Measurements from ENCODE around the gene IFITM10. TPM values are rescaled to one million over a fixed set of nuclear protein-coding genes. Genes with fewer than 3 reads are reported as not detected.

The IFITM10 gene
- total and polyA plus RNA-seq, 10 of the 15 experiments (the other 5 are each of a cell fraction or from before 2014, with no cell fraction given), result 0.04 to 0.27 TPM; not detected in 8

DNA sequence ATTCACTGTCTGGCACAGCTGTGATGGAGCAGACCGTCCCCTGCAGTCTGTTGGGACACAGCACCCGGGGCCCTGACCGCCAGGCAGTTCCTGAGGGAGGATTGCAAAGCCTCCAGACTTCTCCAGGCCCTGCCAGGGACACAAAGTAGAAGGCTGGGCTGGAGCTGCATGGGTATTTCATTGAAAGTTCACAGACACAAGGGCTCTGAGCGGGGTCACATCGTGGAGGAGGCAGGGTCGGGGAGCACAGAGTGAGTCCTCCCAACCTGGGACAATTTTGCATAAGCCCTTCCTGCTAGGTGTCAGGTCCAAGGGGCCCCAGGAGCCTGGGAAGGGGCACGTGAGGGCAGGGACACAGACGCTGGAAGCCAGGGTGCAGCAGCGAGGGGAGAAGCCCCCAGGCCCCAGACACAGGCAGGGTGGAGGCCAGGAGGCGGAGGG is 15.7 kb downstream of the IFITM10 start:
- RAD21 ChIA-PET (ENCODE audit: unreplicated experiment), result no interaction called here
- BruUV-seq (replicated peaks), result no TSS peak
- ATAC-seq (no peak), DNase-seq (ENCODE audit: low read depth, low spot score) (no peak), FAIRE-seq (no peak)
- H3K27ac ChIP-seq (ENCODE audit: control insufficient read depth, insufficient read depth), result no peak overlapping the region
- peaks cover 2% of the 10 kb centered on the region; the same call in 2 of the 3 replicates for H3K9me3 ChIP-seq (replicated peaks; ENCODE audit: control insufficient read depth, insufficient read depth, low read length)
- no peaks in the 10 kb centered on the region for H3K4me1 ChIP-seq (ENCODE audit: control insufficient read depth, insufficient read depth, low read length)
- in situ Hi-C loops (cut with MboI), result no loop called here
- TF ChIP-seq ZZZ3 (IDR thresholded peaks at IDR 0.05; ENCODE audit: control insufficient read depth, insufficient read length, low read depth), result no peak
- whole genome bisulfite sequencing (ENCODE audit: insufficient coverage, insufficient replicate concordance, low lambda C conversion rate, missing lambda C conversion rate), result 17% methylated on average over 9 of the region's 10 CpGs
- H3K79me2 ChIP-seq (ENCODE audit: control insufficient read depth, insufficient read depth, low read length), result no peaks in the 10 kb centered on the region
- POLR2A ChIA-PET, result no interaction called here
- CTCF ChIA-PET, result no interaction called here
- no peaks in the 10 kb centered on the region for H3K36me3 ChIP-seq (ENCODE audit: control insufficient read depth in 2 of 2, insufficient read depth in 2 of 2, low read length in 1 of 2)
- H4K20me1 ChIP-seq (ENCODE audit: control insufficient read depth, insufficient read depth), result no peaks in the 10 kb centered on the region
- no peak overlapping the region for H3K9ac ChIP-seq (ENCODE audit: control insufficient read depth, insufficient read depth, low read length)
- H3K4me2 ChIP-seq (ENCODE audit: control insufficient read depth, insufficient read depth), result no peak overlapping the region
- intact Hi-C loops (cut with micrococcal nuclease; ENCODE audit: unreplicated experiment), result no loop called here
- SMC1A ChIA-PET (ENCODE audit: uncharacterized antibody, unreplicated experiment), result no interaction called here
- H3K27me3 ChIP-seq (replicated peaks in 1 of 2; ENCODE audit: control insufficient read depth in 2 of 2, insufficient read depth in 2 of 2, low read length in 1 of 2), result 0 out of 4 replicates have a peak, but pooled peaks cover 0 to 5% of the 10 kb centered on the region in 2 experiments
- H3K4me3 ChIP-seq, result no peak overlapping the region
- no peak overlapping the region for H2AFZ ChIP-seq (ENCODE audit: control insufficient read depth, low read depth, low read length)

- 45% methylated on average over 28 of the region's 28 CpGs for WGBS (ENCODE audit: insufficient coverage, insufficient replicate concordance, low lambda C conversion rate, missing lambda C conversion rate)
- Histone ChIP-seq H3K36me3 (ENCODE audit: control insufficient read depth in 2 of 2, insufficient read depth in 2 of 2, low read length in 1 of 2) (no peaks in the 10 kb centered on the region), H2AFZ (ENCODE audit: control insufficient read depth, low read depth, low read length) (no peak overlapping the region), H3K4me1 (ENCODE audit: control insufficient read depth, insufficient read depth, low read length) (no peaks in the 10 kb centered on the region), H3K27me3 (replicated peaks in 1 of 2; ENCODE audit: control insufficient read depth in 2 of 2, insufficient read depth in 2 of 2, low read length in 1 of 2) (0 out of 4 replicates have a peak, but pooled peaks cover 0 to 6% of the 10 kb centered on the region in 2 experiments), H3K79me2 (ENCODE audit: control insufficient read depth, insufficient read depth, low read length) (no peaks in the 10 kb centered on the region), H3K27ac (ENCODE audit: control insufficient read depth, insufficient read depth) (no peak overlapping the region), H4K20me1 (ENCODE audit: control insufficient read depth, insufficient read depth) (no peaks in the 10 kb centered on the region), H3K9me3 (replicated peaks; ENCODE audit: control insufficient read depth, insufficient read depth, low read length) (peaks cover 2% of the 10 kb centered on the region; the same call in 2 of the 3 replicates), H3K9ac (ENCODE audit: control insufficient read depth, insufficient read depth, low read length) (no peak overlapping the region), H3K4me2 (ENCODE audit: control insufficient read depth, insufficient read depth) (no peak overlapping the region), H3K4me3 (no peak overlapping the region)
- ATAC-seq (no peak), FAIRE-seq (no peak), DNase-seq (ENCODE audit: low read depth, low spot score) (no peak)
- SMC1A ChIA-PET (ENCODE audit: uncharacterized antibody, unreplicated experiment), result no interaction called here
- in situ Hi-C loops (cut with MboI) (no loop called here), intact Hi-C loops (cut with micrococcal nuclease; ENCODE audit: unreplicated experiment) (no loop called here)
- POLR2A ChIA-PET, result no interaction called here
- CTCF ChIA-PET, result no interaction called here
- BruUV-seq (replicated peaks), result no TSS peak
- RAD21 ChIA-PET (ENCODE audit: unreplicated experiment), result no interaction called here
- TF ChIP-seq CBX5 (IDR thresholded peaks at IDR 0.05; ENCODE audit: low read depth) (no peak), SMARCA5 (IDR thresholded peaks at IDR 0.05) (no peak), ATF2 (IDR thresholded peaks at IDR 0.05; ENCODE audit: low read length) (no peak), MXI1 (IDR thresholded peaks at IDR 0.05; ENCODE audit: low read depth, low read length) (no peak), MYC (IDR thresholded peaks at IDR 0.05; ENCODE audit: insufficient read depth, insufficient read length, insufficient replicate concordance, low read length, severe bottlenecking) (no peak), NFYA (IDR thresholded peaks at IDR 0.05; ENCODE audit: borderline replicate concordance, low read depth, low read length) (no peak), IKZF2 (IDR thresholded peaks at IDR 0.05) (no peak), HSF1 (IDR thresholded peaks at IDR 0.05; ENCODE audit: low read depth, low read length) (no peak), BCLAF1 (IDR thresholded peaks at IDR 0.05) (no peak)
Measured at GRCh38 chr11:1733716-1734640, 16.4 kb downstream of the IFITM10 start.

Measured in GM12878 (cell line).